Measurements from ENCODE around the gene EHMT1. TPM values are rescaled to one million over a fixed set of nuclear protein-coding genes. Genes with fewer than 3 reads are reported as not detected.

The EHMT1 gene
- total and polyA plus RNA-seq, 10 of the 15 experiments (the other 5 are each of a cell fraction or from before 2014, with no cell fraction given): 2.9 to 100 (median 48.1) TPM

GRCh38 chr9:137604345-137605086 is 14.3 kb upstream of the EHMT1 start:
- H2AFZ ChIP-seq (ENCODE audit: control insufficient read depth, low read depth, low read length): no peak overlapping the region
- no peaks in the 10 kb centered on the region for H3K27me3 ChIP-seq (replicated peaks in 1 of 2; ENCODE audit: control insufficient read depth in 2 of 2, insufficient read depth in 2 of 2, low read length in 1 of 2)
- H4K20me1 ChIP-seq (ENCODE audit: control insufficient read depth, insufficient read depth): no peaks in the 10 kb centered on the region; the same call in 1 of the 2 replicates
- no peaks in the 10 kb centered on the region for H3K9me3 ChIP-seq (replicated peaks; ENCODE audit: control insufficient read depth, insufficient read depth, low read length)
- ChIA-PET CTCF (interaction anchor here (0.7 kb wide), 1 partner anchor 14 kb away, joined by 3 read pairs; the partner anchor contains the start of gene EHMT1), RAD21 (ENCODE audit: unreplicated experiment) (interaction anchor here (1.2 to 1.4 kb wide), 2 partner anchors 13 to 15 kb away, joined by 3 to 4 read pairs; partner anchors contain the start of gene EHMT1), POLR2A (interaction anchor here (1.0 to 1.2 kb wide), 2 partner anchors 16 to 303 kb away, joined by 3 to 4 read pairs; partner anchors contain the start of gene NRARP), SMC1A (ENCODE audit: uncharacterized antibody, unreplicated experiment) (no interaction called here)
- H3K36me3 ChIP-seq (ENCODE audit: control insufficient read depth in 2 of 2, insufficient read depth in 2 of 2, low read length in 1 of 2): no peaks in the 10 kb centered on the region
- H3K4me1 ChIP-seq (ENCODE audit: control insufficient read depth, insufficient read depth, low read length): peaks cover 11% of the 10 kb centered on the region
- peaks cover 4% of the 10 kb centered on the region for H3K79me2 ChIP-seq (ENCODE audit: control insufficient read depth, insufficient read depth, low read length)
- no peak overlapping the region for H3K4me3 ChIP-seq
- no TSS peak for BruUV-seq (replicated peaks)
- no peak overlapping the region for H3K27ac ChIP-seq (ENCODE audit: control insufficient read depth, insufficient read depth)
- in situ Hi-C loops (cut with MboI) (no loop called here), intact Hi-C loops (cut with micrococcal nuclease; ENCODE audit: unreplicated experiment) (no loop called here)
- no peak overlapping the region for H3K9ac ChIP-seq (ENCODE audit: control insufficient read depth, insufficient read depth, low read length)
- no peak for FAIRE-seq
- no peak overlapping the region for H3K4me2 ChIP-seq (ENCODE audit: control insufficient read depth, insufficient read depth)
- 45% methylated on average over 15 of the region's 49 CpGs for WGBS (ENCODE audit: insufficient coverage, insufficient replicate concordance, low lambda C conversion rate, missing lambda C conversion rate)
- no peak for DNase-seq (ENCODE audit: low read depth, low spot score)
- no peak for ATAC-seq
- TF ChIP-seq CREM (IDR thresholded peaks at IDR 0.05; ENCODE audit: low read depth): no peak
- TF ChIP-seq MXI1 (IDR thresholded peaks at IDR 0.05; ENCODE audit: low read depth, low read length): no peak
- no peak for TF ChIP-seq EZH2 (IDR thresholded peaks at IDR 0.05; ENCODE audit: borderline replicate concordance, control insufficient read depth, low read depth, low read length)
- no peak for TF ChIP-seq MYC (IDR thresholded peaks at IDR 0.05; ENCODE audit: insufficient read depth, insufficient read length, insufficient replicate concordance, low read length, severe bottlenecking)
- no peak for TF ChIP-seq CREB1 (IDR thresholded peaks at IDR 0.05; ENCODE audit: low read depth)
- TF ChIP-seq GATAD2B (conservative IDR thresholded peaks at IDR 0.05; ENCODE audit: low read depth): no peak
- TF ChIP-seq NFYB (IDR thresholded peaks at IDR 0.05; ENCODE audit: insufficient read depth, low read depth, low read length): no peak
- TF ChIP-seq IRF3 (IDR thresholded peaks at IDR 0.05): no peak
- TF ChIP-seq ZNF274 (IDR thresholded peaks at IDR 0.05; ENCODE audit: insufficient read depth, insufficient read length): no peak
- no peak for TF ChIP-seq CUX1 (IDR thresholded peaks at IDR 0.05; ENCODE audit: insufficient replicate concordance, low read depth, low read length)
- no peak for TF ChIP-seq SRF (IDR thresholded peaks at IDR 0.05; ENCODE audit: low read depth in 2 of 2, low read length in 2 of 2)
- TF ChIP-seq BRCA1 (IDR thresholded peaks at IDR 0.05; ENCODE audit: low read depth, low read length): no peak
- TF ChIP-seq RBBP5 (conservative IDR thresholded peaks at IDR 0.05): no peak
- no peak for TF ChIP-seq HDGF (IDR thresholded peaks at IDR 0.05)
- no peak for TF ChIP-seq PAX5 (IDR thresholded peaks at IDR 0.05; ENCODE audit: borderline replicate concordance, low read depth, low read length)
- no peak for TF ChIP-seq EGR1 (IDR thresholded peaks at IDR 0.05; ENCODE audit: borderline replicate concordance in 1 of 2, low read depth in 2 of 2, low read length in 2 of 2)
- TF ChIP-seq ZSCAN29 (IDR thresholded peaks at IDR 0.05): no peak
- TF ChIP-seq JUNB (IDR thresholded peaks at IDR 0.05): no peak

All from GM12878 (cell line).